ENCODE results near the gene HNRNPD.
"Not testable (repeated sequence)": the region's sequence is repeated elsewhere in the genome, so short reads cannot be mapped to it uniquely, and the experiment has no call there.

The HNRNPD gene

GRCh38 chr4:82373816-82374625 is at the start of gene HNRNPD:
TSS of gene HNRNPD (minus strand) at chr4:82373991. CDS start at chr4:82373678, 313 bp downstream.
- no peak for TF ChIP-seq CTCF (IDR thresholded peaks at IDR 0.05; ENCODE audit: control insufficient read depth, extremely low read depth, insufficient read depth)
- peak within 1 kb of the TSS; percentile 86 for H3K4me3 ChIP-seq (ENCODE audit: low read depth, low read length)
- DNase-seq (ENCODE audit: low read depth), result peak; percentile 98

GRCh38 chr4:82422616-82423015 is 48.8 kb upstream of the HNRNPD start:
- TF ChIP-seq CTCF (IDR thresholded peaks at IDR 0.05; ENCODE audit: control insufficient read depth, extremely low read depth, insufficient read depth), result no peak
- H3K4me3 ChIP-seq (ENCODE audit: low read depth, low read length), result no peak overlapping the region
- DNase-seq (ENCODE audit: low read depth), result no peak

- H3K4me3 ChIP-seq (ENCODE audit: low read depth, low read length), result no peak overlapping the region
- DNase-seq (ENCODE audit: low read depth), result no peak
- no peak for TF ChIP-seq CTCF (IDR thresholded peaks at IDR 0.05; ENCODE audit: control insufficient read depth, extremely low read depth, insufficient read depth)
These were observed 48.2 kb upstream of the HNRNPD start for GRCh38 chr4:82421796-82422560.

GRCh38 chr4:82419451-82419850 is 45.7 kb upstream of the HNRNPD start:
- no peak for DNase-seq (ENCODE audit: low read depth)
- H3K4me3 ChIP-seq (ENCODE audit: low read depth, low read length), result no peak overlapping the region
- no peak for TF ChIP-seq CTCF (IDR thresholded peaks at IDR 0.05; ENCODE audit: control insufficient read depth, extremely low read depth, insufficient read depth)

- H3K4me3 ChIP-seq (ENCODE audit: low read depth, low read length), result no peak overlapping the region
- no peak for TF ChIP-seq CTCF (IDR thresholded peaks at IDR 0.05; ENCODE audit: control insufficient read depth, extremely low read depth, insufficient read depth)
These were observed 42.2 kb upstream of the HNRNPD start for GRCh38 chr4:82415922-82416365.

GRCh38 chr4:82415061-82415460 is 41.3 kb upstream of the HNRNPD start:
- not testable (repeated sequence) for H3K4me3 ChIP-seq (ENCODE audit: low read depth, low read length); DNase-seq (ENCODE audit: low read depth)

More at GRCh38 chr4:82415922-82416365, 42.2 kb upstream of the HNRNPD start:
- DNase-seq (ENCODE audit: low read depth), result no peak

DNA sequence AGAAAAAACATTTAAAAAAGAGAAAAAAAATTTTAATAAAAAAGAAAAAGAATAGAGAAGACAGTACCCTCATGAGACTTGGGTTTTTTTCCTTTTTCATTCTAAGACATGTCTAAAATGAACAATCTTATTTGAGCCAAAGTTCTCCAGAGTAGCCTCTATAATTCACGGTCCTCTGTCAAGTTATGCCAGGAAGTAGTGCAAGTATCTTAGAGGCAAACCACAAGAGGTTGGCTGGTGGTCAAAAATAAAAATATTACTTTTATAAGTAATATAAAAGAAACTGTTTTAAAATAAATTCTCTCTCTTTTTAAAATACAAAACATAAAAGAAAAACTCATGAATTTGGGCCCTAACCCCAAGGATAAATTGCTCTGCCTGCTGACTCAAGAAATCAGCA is 29.9 kb upstream of the HNRNPD start:
- no peak for DNase-seq (ENCODE audit: low read depth)
- TF ChIP-seq CTCF (IDR thresholded peaks at IDR 0.05; ENCODE audit: control insufficient read depth, extremely low read depth, insufficient read depth), result no peak
- H3K4me3 ChIP-seq (ENCODE audit: low read depth, low read length), result no peak overlapping the region
